GF-D8 (cell line): ENCODE data around the gene PALLD.
"Not testable (repeated sequence)": the region's sequence is repeated elsewhere in the genome, so short reads cannot be mapped to it uniquely, and the experiment has no call there.

Experiments
- DNase-seq: peaks from one replicate; lab custom pipeline; 2025; lab: John Stamatoyannopoulos, UW

Gene PALLD

DNA sequence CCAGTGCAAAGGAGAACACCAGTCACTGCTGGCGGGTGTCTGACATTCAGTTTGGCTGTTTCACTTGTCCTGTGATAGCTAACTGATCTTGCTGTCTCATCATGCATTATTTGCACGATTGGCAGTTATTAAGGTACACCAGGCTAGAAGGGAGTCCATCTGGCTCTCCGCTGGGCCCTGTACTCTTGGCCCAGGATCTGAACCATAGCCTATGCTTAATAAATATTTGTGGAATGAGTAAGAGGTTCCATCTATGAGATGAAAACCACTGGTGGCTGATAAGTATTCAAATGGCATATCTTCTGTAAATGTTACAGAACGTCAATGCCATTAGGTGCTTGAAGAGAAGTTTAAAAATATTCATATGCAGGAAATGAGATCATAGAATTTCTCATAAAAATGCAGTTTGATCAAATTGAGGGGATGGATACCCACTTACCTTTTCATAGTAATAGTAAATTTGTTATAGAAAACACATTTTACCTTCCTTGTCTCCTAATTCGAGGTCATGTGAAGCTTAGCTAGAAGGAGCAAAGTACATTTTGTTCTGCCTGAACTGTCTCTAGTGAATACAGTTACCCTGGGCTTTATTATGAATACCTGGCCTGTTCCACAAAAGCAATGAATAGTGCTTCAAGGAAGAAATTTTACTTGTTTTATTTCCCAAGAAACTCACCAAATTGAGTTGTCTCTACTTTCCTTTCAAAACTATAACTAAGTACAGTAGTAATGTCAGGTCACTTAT lies 299.7 kb downstream of the PALLD start:
- DNase-seq: no peak

DNA sequence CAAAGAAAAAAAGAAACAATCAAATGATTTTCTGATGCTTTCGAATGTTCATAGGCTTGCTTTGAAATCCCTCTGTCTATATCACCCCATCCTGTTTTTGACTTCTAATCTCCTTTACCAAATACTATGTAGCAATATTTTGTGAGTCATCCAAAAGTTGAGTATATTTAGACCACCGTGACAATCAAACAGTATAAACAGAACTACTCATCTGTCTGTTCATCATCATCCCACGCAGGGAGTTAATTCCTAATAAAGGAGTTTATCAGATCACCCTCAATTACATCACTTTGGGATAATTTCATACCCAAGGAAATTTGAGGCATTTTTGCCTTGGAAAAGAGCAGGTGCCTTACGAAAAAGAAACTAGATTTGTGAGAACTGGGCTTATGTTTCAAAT lies 300.3 kb downstream of the PALLD start:
- no peak for DNase-seq

DNA sequence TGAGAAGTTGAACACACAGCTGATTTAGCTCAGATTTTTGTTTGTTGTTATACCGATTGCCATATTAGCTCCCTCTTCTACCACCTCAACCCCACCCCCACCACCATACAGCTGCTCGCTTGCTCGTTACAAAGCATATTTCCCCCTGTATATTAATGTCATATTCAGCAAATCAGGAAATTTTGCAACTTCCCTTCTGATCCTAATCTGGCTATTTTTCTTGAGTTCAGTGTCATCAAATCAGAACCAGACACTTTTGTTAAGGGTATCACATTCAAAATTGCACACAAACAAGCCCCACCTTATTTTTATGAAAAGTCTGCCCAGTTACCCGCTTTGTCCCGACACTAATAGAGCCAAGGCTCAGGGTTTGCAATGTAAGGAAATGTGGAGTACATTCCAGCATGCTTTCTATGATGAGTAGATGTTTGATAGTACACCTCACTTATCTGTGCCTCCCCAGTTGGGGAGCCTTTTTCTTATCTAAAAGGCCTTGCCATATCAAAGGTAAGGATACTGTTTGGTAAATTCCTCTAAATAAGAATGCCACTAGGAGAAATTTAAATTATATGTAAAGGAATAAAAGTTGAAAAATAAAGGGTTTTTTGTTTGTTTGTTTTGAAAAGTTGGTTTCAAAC lies 301.0 kb downstream of the PALLD start:
- DNase-seq: no peak

DNA sequence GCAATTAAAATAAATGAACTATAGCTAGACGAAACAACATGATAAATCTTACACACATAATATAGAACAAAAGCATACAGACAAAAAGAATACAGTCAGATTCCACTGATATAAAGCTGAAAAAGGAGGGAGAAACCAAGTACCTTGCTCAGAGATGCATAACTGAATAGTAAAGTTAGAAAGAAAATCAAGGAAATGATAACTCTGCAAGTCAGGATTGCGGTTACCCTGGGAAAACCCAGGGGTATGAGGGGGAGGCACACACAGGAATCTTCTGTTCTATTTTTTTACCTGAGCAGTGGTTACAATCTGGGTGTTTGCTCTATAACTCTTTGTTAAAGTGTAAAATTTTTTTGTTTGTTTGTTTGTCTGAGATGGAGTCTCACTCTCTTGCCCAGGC lies 304.1 kb downstream of the PALLD start:
- no peak for DNase-seq

DNA sequence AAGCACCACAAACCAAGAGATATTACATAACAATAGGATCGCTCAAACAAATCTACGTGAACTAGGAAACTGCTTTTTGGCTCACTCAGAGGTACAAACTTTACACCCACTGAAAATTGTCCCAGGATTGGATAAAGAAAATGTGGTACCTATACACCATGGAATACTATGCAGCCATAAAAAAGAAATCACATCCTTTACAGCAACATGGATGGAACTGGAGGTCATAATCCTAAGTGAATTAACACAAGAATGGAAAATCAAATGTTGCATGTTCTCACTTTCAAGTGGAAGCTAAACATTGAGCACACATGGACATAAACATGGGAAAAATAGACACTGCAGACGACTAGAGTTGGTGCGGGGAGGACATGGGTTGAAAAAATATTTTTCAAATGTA lies 305.4 kb downstream of the PALLD start:
- DNase-seq: no peak

DNA sequence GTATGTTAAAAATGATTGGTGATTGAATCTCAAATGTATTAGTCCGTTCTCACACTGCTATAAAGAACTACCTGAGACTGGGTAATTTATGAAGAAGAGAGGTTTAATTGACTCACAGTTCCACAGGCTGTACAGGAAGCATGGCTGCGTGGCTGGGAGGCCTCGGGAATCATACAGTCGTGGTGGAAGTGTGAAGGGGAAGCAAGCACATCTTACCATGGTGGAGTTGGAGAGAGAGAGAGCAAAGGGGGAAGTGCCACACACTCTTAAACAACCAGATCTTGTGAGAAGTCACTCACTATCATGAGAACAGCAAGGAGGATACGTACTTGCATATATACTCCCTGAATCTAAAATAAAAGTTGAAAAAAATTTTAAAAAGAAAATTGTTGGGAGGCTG lies 306.2 kb downstream of the PALLD start:
- not testable (repeated sequence) for DNase-seq

DNA sequence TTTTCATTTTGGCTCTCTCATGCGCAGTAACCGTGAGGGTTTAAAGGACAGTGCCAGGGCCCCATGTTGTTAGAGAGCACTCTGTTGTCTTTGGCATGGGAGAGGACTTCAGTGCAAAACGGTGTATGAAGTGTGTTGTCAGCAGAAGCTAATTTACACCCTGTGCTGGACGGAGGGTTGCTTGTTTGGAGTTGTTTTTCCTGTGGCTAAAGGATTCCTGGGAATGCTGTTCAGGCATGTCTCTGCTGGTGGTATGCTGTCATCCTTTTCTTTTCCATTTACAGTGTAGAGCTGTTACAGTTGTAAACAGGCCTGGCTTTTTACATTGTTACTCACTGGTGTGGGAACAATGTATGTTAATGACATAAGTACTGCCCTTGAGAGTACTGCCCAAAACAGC lies 306.9 kb downstream of the PALLD start:
- no peak for DNase-seq

DNA sequence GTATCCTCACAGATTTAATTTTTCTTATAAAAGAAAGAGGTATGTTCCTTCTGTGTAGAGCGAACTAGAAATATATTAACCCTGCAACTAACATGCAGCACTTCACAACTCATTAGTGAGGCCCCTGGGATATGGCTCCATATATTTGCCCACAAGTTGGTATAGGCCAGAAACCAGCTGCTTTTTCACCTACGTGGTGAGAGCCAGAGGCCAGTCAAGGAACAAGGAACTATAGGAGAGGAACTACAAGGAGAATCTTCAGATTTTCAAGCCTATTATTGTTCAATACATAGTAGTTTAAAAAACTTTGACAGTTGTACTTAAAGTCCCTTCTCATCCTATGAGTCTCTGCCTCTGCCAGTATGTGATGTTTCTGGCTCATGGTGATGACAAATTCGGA lies 307.3 kb downstream of the PALLD start:
- no peak for DNase-seq

DNA sequence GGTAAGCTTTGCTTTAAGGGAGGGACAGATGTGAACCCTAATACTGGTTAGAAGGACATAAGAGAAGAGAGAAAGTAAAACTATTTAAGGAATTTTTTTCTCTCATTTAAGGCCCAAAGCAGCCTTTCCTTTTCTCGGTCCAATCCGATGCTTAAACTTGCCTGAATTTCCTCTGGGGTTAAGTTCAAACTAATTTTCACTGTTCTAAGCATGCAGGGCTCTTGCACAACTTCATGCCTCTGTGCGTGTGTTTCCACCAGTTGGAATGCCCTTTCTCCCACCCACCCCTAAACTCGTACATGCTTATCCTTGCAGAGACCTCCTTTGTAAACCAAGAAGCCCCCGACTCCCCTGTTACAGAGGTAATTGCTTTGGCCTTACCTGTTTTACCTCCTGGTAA lies 308.5 kb downstream of the PALLD start:
- no peak for DNase-seq

DNA sequence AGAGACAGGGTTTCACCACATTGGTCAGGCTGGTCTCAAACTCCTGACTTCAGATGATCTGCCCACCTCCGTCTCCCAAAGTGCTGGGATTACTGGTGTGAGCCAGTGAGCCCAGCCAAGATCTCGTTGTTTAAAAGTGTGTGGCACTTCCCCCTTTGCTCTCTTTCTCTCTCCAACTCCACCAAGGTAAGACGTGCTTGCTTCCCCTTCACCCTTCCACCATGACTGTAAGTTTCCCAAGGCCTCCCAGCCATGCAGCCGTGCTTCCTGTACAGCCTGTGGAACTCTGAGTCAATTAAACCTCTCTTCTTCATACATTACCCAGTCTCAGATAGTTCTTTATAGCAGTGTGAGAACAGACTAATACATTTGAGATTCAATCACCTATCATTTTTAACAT lies 309.4 kb downstream of the PALLD start:
- not testable (repeated sequence) for DNase-seq

DNA sequence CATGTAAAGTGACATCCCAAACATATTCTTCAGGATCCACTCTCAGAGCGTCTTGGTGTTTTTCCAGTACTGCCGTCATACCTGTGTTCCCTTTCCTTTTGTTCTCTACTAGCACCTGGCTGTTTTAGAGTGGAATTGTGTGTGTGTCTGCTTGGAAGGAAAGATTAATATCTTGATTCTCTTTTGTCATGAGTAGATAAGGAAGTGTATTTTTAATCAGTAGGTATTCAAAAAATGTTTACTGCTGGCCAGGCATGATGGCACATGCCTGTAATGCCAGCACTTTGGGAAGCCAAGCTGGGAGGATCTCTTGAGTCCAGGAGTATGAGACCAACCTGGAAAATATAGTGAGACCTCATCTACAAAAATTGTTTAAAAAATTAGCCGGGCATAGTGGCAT lies 314.4 kb downstream of the PALLD start:
- DNase-seq: no peak

DNA sequence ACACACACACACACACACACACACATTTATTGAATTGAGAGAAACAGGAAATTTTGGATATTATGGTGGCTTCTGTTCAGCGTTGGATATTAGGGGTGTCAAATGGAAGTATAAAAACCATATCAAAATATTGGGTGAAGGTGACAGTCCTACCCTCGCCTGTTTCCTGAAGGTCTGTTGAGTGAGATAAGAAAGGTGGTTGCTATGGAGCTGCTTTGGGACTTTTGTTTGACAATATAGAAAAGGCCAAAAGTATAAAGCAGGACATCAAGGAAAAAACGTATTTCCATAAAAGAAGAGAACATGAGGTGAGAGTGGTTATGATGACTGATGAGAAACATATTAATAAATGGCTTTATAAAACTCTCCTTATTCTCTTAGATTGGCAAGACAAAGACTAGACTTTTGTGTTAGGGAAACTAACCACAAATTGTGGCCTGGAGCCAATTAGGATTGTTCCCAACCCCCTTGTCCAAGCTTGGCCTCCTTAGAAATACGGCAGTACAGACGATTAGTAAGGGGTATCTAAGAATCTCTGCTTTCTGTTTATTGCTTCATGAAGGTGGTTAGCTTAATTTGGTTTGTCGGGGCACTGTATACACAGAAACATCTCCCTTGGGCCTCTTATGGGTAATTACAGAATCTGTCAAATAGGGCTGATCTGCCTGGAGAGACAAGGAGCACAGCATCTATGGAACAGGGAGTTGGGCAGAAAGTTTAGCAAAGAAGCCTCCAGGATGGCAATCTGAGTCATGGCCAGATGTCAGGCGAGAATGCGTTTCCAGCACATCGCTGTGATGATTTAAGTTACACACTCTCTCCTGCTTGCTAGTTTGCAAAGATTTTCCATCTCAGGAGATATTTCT lies 315.2 kb downstream of the PALLD start:
- no peak for DNase-seq

DNA sequence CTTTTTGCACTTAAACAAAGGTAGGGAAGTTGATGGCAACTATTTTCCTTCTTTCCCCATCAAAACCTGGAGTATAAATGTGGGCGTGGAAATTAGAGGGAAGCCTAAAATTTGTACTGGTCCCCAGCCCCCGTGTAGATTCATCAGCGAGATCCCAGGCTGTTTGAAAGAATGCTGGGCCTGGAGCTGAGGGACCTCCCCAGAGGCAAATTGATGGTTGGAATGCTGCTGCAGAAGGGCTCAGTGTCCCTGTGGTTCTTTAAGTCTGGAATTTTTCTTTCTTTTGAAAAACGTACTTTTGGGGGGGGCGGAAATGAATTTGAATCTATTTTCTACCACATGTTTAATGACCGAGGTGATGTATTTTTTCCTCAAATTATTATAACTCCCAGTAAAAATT lies 316.0 kb downstream of the PALLD start:
- no peak for DNase-seq

DNA sequence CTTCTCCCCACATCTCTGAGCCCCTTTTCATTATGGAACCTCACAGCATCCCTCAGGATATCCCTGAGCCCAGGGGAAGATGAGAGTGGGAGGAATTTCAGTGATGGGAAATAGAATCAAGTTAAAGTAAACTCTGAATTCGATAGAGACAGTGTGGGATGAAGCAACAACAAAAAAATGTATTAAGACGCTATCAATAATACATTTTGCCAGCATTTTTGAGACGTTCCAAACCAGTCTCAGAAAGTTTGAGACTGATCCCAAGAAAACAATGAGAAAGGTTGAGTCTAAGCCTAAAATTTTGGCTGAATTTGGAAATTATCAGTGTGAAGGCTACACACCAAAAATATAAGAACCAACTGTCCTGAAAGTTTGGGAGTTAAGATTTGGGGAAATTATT lies 317.0 kb downstream of the PALLD start:
- DNase-seq: no peak

DNA sequence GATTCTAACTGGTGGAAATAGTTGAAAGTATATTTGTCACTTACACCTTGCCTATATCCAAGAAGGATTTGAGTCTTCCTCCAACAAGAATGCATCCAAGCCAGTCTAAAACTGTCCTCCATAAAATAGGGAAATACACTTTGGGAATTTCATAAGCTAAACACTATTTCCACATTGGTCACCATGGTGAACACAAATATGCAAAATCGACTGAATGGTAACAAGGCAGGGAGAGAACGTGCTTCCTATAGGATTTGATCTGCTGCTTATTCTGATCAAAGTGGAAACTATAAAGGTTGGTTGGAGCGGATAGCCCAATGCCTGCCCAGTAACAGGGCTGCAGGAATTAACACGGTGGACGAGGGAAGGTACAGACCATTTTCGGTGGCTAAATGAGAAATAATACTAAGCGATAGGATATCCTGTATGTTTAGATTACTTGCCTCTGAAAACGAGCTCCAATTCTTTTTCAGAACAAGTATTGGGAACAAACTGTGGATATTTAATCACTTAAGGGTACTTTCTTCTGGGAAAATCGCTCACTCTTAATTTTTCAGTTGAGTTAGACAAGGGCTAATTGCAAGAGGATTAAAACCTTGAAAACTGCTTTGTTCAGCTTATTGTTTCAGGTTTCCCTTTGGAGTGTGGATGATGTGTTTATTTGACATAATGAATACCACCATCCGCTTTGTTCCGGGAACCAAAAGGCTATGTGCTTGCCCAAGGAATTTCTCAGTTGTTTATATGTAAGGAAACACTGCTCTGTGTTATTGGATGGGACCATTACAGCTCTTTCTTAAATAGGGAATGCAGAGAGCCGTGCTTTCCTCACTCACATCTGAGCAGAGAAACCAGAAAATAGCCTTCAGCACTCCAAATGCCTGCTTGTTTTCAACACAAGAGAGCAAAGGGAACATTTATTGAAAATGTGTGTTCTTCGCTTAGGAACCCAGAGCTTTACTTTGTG lies 318.8 kb downstream of the PALLD start:
- DNase-seq: no peak

DNA sequence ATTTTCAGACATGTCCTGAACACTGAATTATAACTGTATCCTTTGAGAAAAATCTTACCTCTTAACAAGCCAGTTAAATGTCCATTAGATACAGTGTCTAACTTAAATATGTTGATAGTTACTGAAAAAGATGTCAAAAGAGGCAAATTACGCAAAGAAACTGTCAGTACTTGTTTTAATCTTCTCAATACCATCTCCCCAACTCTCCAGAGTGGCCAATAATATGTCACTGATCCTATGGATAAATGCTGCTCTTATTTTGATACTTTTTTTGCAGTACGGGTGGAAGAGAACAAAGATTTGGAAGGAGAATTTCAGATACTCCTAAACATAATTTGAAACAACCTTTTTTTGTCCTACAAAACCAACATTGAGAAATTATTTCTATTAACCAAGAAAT lies 320.5 kb downstream of the PALLD start:
- no peak for DNase-seq

DNA sequence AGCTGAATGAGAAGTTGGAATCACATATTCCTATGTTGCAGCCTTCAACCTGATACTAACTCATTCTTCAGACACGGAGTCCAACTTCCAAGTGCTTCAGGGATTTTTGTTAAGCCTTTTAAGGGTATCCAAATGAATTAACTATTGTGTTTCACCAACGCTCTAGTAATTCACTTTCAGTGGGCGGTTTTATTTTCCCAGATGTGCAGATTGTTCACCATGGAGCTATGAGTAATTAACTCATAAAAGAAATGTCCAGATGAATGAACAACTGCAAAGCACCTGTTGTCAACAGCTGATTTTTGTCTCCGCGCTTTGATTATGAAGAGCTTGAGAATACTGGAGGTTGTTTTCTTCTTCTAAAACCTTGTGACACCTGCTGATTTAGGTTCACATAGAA lies 325.6 kb downstream of the PALLD start:
- no peak for DNase-seq

DNA sequence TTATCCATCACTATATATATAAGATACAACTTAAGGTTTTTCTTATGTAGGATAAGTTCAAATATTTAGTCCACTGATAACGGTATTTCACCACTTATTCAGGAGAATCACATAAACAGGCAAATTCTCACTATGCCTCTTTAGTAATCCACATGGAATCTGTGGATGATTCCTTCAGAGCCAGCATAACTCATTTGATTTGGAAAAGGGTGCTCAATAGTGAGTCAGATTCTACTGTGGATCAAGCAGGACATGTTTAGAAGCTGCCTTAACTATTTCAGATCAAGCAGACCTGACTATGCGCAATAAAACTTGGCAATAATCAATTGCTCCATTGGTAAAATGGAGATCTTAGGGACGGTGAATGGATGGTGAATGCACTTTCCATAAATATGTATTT lies 329.1 kb downstream of the PALLD start:
- DNase-seq: no peak

DNA sequence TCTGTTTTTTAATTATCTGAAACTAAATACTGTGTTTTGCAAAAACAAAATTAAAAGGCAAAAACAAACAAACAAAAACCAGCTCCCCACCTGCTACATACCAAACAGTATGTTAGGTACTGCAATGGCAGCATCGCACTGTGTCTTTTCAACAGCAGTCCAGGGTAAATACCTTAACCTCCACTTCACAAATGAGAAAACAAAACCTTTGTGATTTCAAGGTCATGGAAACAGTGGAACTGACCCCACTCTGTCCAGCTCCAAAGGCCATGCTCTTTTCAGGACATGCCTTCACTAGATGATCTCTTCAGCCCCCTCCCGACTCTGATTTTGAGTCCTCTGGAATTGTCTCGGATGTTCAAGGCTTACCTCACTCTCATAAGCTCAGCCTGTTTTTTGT lies 329.8 kb downstream of the PALLD start:
- no peak for DNase-seq

DNA sequence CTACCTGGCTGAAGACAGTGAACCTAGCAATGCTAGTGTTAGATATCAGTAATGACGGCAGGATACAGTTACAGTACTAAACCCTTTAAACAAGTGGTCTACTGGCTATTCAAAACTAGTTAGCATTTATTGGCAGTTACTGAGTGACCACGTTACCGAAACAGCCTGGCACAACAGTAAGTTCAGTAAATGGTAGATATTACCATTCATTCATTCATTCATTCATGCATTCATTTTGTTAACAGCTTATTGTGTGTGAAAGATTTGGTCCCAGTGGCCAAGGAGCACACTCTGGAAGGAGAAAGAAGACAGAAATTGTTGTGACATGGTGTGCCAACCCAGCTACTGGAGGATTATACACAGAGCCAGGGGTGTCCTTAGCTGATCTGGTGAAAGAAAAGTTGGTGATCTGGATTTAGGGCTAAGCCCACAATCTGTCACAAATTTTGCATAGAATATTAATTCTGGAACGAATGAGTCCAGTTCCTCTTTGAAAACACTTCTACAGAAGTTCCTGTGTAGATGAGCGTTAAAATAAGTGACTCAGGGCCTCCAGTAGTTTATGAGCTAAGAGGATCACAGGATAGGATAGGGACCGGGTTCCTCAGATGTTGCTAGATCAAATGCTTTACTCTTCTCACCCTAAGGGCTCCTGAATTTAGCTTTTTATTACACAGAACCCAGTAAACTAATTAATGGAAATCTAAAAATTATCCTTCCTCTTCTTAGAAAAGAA lies 334.1 kb downstream of the PALLD start:
- no peak for DNase-seq

DNA sequence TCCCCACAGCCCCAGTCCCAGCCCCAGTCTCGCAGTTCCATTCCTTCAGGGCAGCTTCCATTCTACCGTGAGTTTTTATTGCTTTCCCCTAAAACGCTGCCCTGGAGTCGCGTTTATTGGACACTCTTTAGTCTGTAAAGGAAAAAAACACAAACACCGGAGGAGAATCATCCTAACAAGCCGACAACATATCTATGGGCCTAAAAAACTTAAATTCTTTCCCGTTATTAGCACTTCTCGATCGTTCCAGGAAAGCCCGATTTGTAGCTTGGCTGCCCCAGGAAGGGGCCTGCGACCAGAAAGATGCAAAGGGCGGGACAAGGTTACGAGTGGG lies 334.7 kb downstream of the PALLD start:
- no peak for DNase-seq
